G401 (cell line): ENCODE measurements around the gene YEATS2. TPM values are rescaled to one million over a fixed set of nuclear protein-coding genes. Genes with fewer than 3 reads are reported as not detected.

ENCODE experiments used
- DNase-seq: peaks from one replicate; pipeline ENCODE4 v3.0.0-alpha.2; 2015; ENCODE audit warnings: low spot score
- in situ Hi-C: cut with HindIII; loops from 2 replicates; pipeline ENCODE4 v1.10.0; 2016; ENCODE audit warnings: low sequenced_read_pairs, mixed read lengths
- total RNA-seq: library from RNA; depleted of rRNA; stranded (reverse); fragments of >200 nt; shearing (Covaris generic); gene quantifications from 2 replicates; pipeline ENCODE4 v1.2.3, GENCODE V29; 2014

YEATS2 gene
- total RNA-seq, 1 experiment from 2014 or later = 32.1 TPM

- in situ Hi-C loops = no loop called here
- DNase-seq = peak; percentile 90
Measured at GRCh38 chr3:183823963-183824362, 126.4 kb downstream of the YEATS2 start.

DNA sequence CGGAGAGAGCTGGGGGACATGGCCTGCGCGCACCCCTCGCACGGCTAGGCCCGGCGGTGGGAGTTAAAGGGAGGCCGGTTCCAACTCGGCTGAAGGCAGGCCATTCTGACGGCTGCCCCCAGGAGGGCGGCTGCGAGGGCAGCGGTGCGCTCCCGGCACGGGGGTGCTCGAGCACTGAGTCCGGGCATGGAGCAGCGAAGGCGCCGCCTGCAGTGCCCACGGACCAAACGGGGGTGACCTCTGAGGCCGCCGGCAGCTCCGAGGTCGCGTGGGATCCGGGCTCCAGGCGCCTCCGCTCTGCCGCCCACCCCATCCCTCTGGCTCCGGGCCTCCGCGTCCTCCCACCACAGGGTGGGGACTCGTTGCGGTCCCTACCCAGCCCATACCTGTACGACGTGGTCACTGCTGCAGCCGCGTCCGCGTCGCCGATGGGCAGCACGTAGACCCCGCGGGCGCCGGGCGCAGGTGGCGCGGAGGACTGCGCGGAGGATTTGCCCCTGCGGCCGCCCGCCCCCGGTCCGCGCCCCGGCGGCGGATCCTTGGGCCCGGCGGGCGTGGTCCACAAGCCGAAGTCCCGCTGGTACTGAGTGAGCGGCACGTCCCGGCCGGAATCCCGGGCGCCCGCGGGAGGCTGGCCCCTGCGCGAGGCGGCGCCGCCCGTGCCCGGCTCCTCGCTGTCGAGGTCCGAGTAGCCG lies 127.3 kb downstream of the YEATS2 start:
- DNase-seq = peak; percentile 33
- in situ Hi-C loops = no loop called here

DNA sequence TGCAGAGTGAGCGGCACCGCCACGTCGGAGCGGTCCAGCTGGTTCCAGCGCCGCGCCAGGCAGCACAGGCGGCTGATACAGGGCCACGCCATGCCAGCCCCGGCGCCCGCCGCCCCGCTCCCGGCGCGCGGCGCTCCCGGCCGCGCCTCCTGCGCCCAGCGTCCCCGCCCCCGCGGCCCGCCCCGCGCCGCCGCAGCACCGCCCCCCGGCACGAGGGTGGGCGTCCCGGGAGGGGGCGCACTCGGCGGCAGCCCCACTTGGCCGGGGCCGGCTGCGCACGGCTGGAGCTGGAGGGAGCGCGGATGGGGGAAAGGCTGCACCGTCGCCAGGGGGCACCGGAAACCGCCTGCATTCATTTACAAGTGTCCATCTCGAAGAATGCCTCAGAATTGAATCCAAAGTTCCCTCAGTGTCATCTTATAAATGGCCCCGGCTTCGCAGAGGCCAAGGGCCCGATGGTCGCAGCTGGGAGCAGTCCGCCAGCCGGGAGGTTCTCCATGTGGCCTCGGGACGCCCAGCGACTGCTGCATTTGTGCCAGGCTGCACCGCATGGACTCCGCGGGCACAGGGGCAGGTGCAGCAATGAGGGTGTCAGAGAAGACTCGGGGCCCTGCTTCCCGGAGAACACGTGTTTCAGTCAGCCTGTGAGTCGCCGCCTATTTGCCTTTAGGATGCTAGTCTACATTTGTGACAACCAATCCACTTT lies 128.0 kb downstream of the YEATS2 start, which contains the start of gene MAP6D1:
MAP6D1 (minus strand) TSS at position 122 of the 706 bp plus-strand sequence; CDS start at position 92, 30 bp downstream.
- in situ Hi-C loops = no loop called here
- peak; percentile 69 for DNase-seq

GRCh38 chr3:183826448-183827250 lies 129.1 kb downstream of the YEATS2 start:
- in situ Hi-C loops = no loop called here
- peak; percentile 87 for DNase-seq

- no peak for DNase-seq
Measured at GRCh38 chr3:183827809-183828537, 130.4 kb downstream of the YEATS2 start.

DNA sequence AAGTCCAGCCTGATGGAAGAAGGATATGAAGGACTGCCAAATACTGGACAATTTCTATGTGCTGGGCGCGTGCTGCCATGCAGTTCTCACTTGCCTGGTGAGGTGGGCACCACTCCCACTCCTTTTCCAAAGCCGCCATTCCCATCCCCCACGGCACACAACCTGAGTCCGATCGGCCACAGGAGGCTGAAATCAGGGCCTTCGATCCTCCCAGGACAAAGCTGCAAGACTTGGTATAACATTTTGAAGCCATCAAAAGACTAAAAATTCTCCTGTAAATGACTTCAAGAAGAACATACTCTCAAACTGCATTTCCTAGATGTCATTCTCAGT lies 130.9 kb downstream of the YEATS2 start:
- no peak for DNase-seq

More at GRCh38 chr3:183827809-183828537, 130.4 kb downstream of the YEATS2 start:
- in situ Hi-C loops = no loop called here

GRCh38 chr3:183829466-183829865 lies 131.9 kb downstream of the YEATS2 start:
- peak; percentile 77 for DNase-seq
- in situ Hi-C loops = no loop called here

More for the DNA sequence above, 130.9 kb downstream of the YEATS2 start:
- in situ Hi-C loops = no loop called here

- peak; percentile 2 for DNase-seq
- in situ Hi-C loops = no loop called here
Measured at GRCh38 chr3:183830187-183830586, 132.6 kb downstream of the YEATS2 start.

DNA sequence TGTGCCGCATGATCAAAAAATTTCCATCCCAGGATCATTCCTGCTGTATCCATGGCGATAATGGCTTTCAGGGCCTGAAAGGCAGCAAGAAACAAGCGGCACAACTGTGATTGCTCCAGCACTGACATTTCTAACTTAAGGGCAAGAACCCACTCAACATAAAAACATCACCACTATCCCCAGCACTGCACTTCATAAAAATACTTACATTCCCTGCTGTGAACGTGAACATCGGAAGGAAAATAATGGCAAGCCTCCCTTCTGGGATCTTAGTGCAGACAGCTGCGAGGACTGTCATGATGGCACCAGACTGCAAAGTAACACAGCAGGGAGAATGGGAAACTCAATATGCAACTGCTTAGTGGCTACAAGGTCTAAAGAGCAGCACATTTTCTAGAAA lies 135.9 kb downstream of the YEATS2 start:
- DNase-seq = no peak
- in situ Hi-C loops = no loop called here

- DNase-seq = no peak
- in situ Hi-C loops = no loop called here
Measured at GRCh38 chr3:183837390-183837789, 139.8 kb downstream of the YEATS2 start.

DNA sequence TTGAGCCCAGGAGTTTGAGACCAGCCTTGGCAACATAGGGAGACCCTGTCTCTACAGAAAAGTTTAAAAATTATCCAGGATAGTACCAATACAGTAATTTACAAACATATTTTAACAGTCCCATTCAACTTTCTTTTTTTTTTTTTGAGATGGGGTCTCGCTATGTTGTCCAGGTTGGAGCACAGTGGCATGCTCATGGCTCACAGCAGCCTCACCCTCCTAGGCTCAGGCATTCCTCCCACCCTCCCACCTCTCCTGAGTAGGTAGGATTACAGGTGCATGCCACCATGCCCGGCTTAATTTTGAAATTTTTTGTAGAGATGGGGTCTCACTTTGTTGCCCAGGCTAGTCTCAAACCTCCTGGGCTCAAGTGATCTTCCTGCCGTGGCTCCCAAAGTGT lies 140.3 kb downstream of the YEATS2 start:
- in situ Hi-C loops = no loop called here

GRCh38 chr3:183839751-183840150 lies 142.2 kb downstream of the YEATS2 start:
- DNase-seq = no peak
- in situ Hi-C loops = no loop called here

More for the DNA sequence above, 140.3 kb downstream of the YEATS2 start:
- DNase-seq = no peak

GRCh38 chr3:183844606-183845005 lies 147.0 kb downstream of the YEATS2 start:
- DNase-seq = no peak
- in situ Hi-C loops = no loop called here

GRCh38 chr3:183845090-183845489 lies 147.5 kb downstream of the YEATS2 start:
- no peak for DNase-seq
- in situ Hi-C loops = no loop called here

GRCh38 chr3:183845608-183846288 lies 148.2 kb downstream of the YEATS2 start:
- DNase-seq = no peak
- in situ Hi-C loops = no loop called here

GRCh38 chr3:183854318-183855035 lies 156.9 kb downstream of the YEATS2 start:
- in situ Hi-C loops = no loop called here
- DNase-seq = no peak

GRCh38 chr3:183857863-183858262 lies 160.3 kb downstream of the YEATS2 start:
- DNase-seq = no peak
- in situ Hi-C loops = no loop called here
